ENCODE data around the gene NINJ2.

Gene NINJ2

DNA sequence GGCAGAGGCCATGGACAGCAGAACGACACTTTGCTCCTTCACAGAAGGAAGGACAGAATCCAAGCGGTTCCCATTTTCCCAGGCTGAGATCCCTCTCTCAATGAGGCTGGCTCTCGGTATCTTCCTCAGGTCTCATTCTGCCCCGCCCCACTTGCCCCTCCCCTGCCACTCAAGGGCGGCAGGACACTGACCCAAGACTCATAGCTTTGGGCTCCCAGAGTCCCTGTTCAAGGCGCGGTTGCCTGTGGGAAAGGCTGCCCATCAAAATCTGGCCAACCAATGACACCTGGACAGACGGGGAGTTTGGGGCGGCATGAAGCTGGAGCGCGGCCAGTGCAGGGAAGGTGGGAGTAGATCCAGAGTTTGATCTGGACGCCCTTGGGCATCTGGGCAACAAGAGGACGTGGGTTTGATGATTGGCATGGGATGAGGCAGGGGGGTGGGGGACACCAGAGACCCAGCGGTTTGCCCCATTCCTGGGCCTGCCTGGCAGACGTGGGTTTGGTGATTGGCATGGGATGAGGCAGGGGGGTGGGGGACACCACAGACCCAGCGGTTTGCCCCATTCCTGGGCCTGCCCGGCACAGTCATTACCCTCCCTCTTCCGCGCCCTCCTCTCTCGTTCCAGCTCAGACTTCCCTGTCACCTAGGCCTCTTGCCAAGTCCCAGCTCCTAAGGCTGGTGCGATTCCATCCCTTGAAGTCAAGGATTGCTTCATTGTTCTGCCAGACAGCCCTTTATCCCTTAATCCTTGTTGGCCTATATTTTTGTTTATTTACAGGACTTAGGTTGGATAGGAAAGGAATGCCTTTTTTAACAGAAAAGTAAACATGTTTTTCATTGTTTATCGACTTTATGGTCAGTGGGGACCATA lies 92.1 kb downstream of the NINJ2 start:
- no peak for TF ChIP-seq Cebpa-rat (IDR thresholded peaks at IDR 0.05)
- 0 out of 22 replicates have a peak overlapping the region, but pooled peaks of 2 of the 11 experiments have one; percentile 3 to 27 for H3K9ac ChIP-seq
- no peaks in the 10 kb centered on the region for H3K36me3 ChIP-seq
- H3K4me3 ChIP-seq: no peak overlapping the region
- H3K27me3 ChIP-seq: peaks cover 0 to 4% (median 0%) of the 10 kb centered on the region in 11 experiments; a peak in 1 of 22 replicates
- peak overlapping the region in 3 of 11 experiments; percentile 15 to 41 (median 18); a peak in 3 of 22 replicates for H3K27ac ChIP-seq
- H3K9me3 ChIP-seq (replicated peaks in 1 of 11): peaks cover 0 to 7% (median 0%) of the 10 kb centered on the region in 11 experiments; a peak in 1 of 22 replicates
- H4K20me1 ChIP-seq: no peaks in the 10 kb centered on the region
- H3K4me1 ChIP-seq: peaks cover 44 to 71% (median 49%) of the 10 kb centered on the region in 10 experiments
- peak overlapping the region; percentile 35 to 90 (median 63) for H3K4me2 ChIP-seq

GRCh38 chr12:570435-570920 lies 92.8 kb downstream of the NINJ2 start:
- peak overlapping the region in 6 of 10 experiments; percentile 46 to 71 (median 58); a peak in 7 of 20 replicates for H3K4me3 ChIP-seq

GRCh38 chr12:569803-570434 lies 93.3 kb downstream of the NINJ2 start:
- H3K4me2 ChIP-seq: peak overlapping the region; percentile 73 to 94 (median 88)
- no peak for TF ChIP-seq Cebpa-rat (IDR thresholded peaks at IDR 0.05)
- H3K4me1 ChIP-seq: peaks cover 41 to 67% (median 48%) of the 10 kb centered on the region in 10 experiments
- H4K20me1 ChIP-seq: no peaks in the 10 kb centered on the region
- peaks cover 0 to 6% (median 0%) of the 10 kb centered on the region in 11 experiments; a peak in 1 of 22 replicates for H3K9me3 ChIP-seq (replicated peaks in 1 of 11)
- peak overlapping the region; percentile 54 to 74 (median 65) for H3K9ac ChIP-seq
- peaks cover 0 to 4% (median 0%) of the 10 kb centered on the region in 11 experiments; a peak in 1 of 22 replicates for H3K27me3 ChIP-seq
- H3K27ac ChIP-seq: peak overlapping the region in 2 of 11 experiments; percentile 17 to 44; a peak in 2 of 22 replicates
- H3K4me3 ChIP-seq: peak overlapping the region; percentile 46 to 71 (median 56)
- peaks cover 0 to 6% (median 0%) of the 10 kb centered on the region in 11 experiments; a peak in 1 of 22 replicates for H3K36me3 ChIP-seq

More at GRCh38 chr12:570435-570920, 92.8 kb downstream of the NINJ2 start:
- peak overlapping the region; percentile 73 to 94 (median 88) for H3K4me2 ChIP-seq
- H3K9me3 ChIP-seq (replicated peaks in 1 of 11): peaks cover 0 to 7% (median 0%) of the 10 kb centered on the region in 11 experiments; a peak in 1 of 22 replicates
- no peak for TF ChIP-seq Cebpa-rat (IDR thresholded peaks at IDR 0.05)
- peak overlapping the region in 6 of 11 experiments; percentile 58 to 72 (median 68); a peak in 10 of 22 replicates for H3K9ac ChIP-seq
- H3K4me1 ChIP-seq: peaks cover 41 to 67% (median 48%) of the 10 kb centered on the region in 10 experiments
- H3K27ac ChIP-seq: no peak overlapping the region
- peaks cover 0 to 4% (median 0%) of the 10 kb centered on the region in 11 experiments; a peak in 1 of 22 replicates for H3K27me3 ChIP-seq
- H3K36me3 ChIP-seq: peaks cover 0 to 4% (median 0%) of the 10 kb centered on the region in 11 experiments; a peak in 1 of 22 replicates
- no peaks in the 10 kb centered on the region for H4K20me1 ChIP-seq

DNA sequence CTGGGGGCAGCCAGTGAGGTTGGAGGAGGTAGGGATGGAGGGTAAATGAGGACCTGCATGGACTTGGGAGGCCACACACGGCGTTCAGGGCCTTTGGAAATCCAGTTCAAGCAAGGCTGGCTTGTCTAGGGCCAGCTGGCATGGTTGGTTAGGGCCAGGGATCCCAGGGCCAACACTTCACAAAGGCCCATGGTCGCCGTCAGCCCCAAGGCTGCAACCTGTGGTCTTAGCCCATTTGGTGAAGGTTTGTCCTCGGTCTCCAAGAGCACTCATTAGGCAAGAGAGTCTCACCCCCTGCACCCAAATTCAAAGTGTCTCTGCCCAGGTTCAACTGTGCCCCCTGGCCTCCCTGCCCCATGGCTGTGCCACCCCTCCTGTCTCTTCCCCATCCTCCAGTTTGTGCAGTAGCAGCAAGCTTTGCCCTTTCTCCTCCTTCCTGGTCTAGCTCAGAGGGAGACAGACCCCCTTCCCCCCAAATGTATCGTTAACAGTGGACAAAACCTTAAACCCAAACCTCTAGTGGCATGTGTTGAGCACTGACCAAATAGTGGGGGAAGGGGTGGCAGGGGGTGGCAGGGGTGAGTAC lies 94.1 kb downstream of the NINJ2 start:
- no peak for TF ChIP-seq Cebpa-rat (IDR thresholded peaks at IDR 0.05)
- H3K4me1 ChIP-seq: peaks cover 46 to 67% (median 53%) of the 10 kb centered on the region in 10 experiments
- peak overlapping the region in 2 of 10 experiments; percentile 46 to 64; a peak in 1 of 20 replicates for H3K4me3 ChIP-seq
- H4K20me1 ChIP-seq: no peaks in the 10 kb centered on the region
- peaks cover 0 to under 1% (median 0%) of the 10 kb centered on the region in 11 experiments; a peak in 1 of 22 replicates for H3K9me3 ChIP-seq (replicated peaks in 1 of 11)
- H3K4me2 ChIP-seq: peak overlapping the region; percentile 73 to 94 (median 88)
- peak overlapping the region in 9 of 11 experiments; percentile 58 to 74 (median 70); a peak in 12 of 22 replicates for H3K9ac ChIP-seq
- no peak overlapping the region for H3K27ac ChIP-seq
- peaks cover 0 to 4% (median 0%) of the 10 kb centered on the region in 11 experiments; a peak in 1 of 22 replicates for H3K27me3 ChIP-seq
- H3K36me3 ChIP-seq: peaks cover 0 to 6% (median 0%) of the 10 kb centered on the region in 11 experiments; a peak in 1 of 22 replicates

GRCh38 chr12:568486-568885 lies 94.8 kb downstream of the NINJ2 start:
- Histone ChIP-seq H3K27ac (no peak overlapping the region), H4K20me1 (peaks cover 0 to 6% (median 0%) of the 10 kb centered on the region in 11 experiments; a peak in 4 of 22 replicates), H3K4me2 (peak overlapping the region in 3 of 11 experiments; percentile 7 to 73 (median 56); a peak in 5 of 22 replicates), H3K36me3 (peaks cover 0 to 6% (median 0%) of the 10 kb centered on the region in 11 experiments; a peak in 1 of 22 replicates), H3K9ac (peak overlapping the region in 2 of 11 experiments; percentile 0 to 19; a peak in 2 of 22 replicates), H3K9me3 (replicated peaks in 1 of 11) (no peaks in the 10 kb centered on the region), H3K4me1 (peaks cover 53 to 70% (median 60%) of the 10 kb centered on the region in 10 experiments), H3K4me3 (no peak overlapping the region), H3K27me3 (peaks cover 0 to 4% (median 0%) of the 10 kb centered on the region in 11 experiments; a peak in 1 of 22 replicates)
- TF ChIP-seq Cebpa-rat (IDR thresholded peaks at IDR 0.05): no peak

GRCh38 chr12:565589-566105 lies 97.6 kb downstream of the NINJ2 start:
- Histone ChIP-seq H3K9ac (no peak overlapping the region), H3K9me3 (replicated peaks in 1 of 11) (no peaks in the 10 kb centered on the region), H3K4me2 (peak overlapping the region in 10 of 11 experiments; percentile 86 to 99 (median 98); a peak in 13 of 22 replicates), H4K20me1 (peaks cover 0 to 23% (median 6%) of the 10 kb centered on the region in 11 experiments; a peak in 9 of 22 replicates), H3K36me3 (peaks cover 0 to 6% (median 0%) of the 10 kb centered on the region in 11 experiments; a peak in 1 of 22 replicates), H3K4me1 (peaks cover 64 to 73% (median 68%) of the 10 kb centered on the region in 10 experiments), H3K27me3 (peaks cover 0 to 4% (median 0%) of the 10 kb centered on the region in 11 experiments; a peak in 1 of 22 replicates), H3K27ac (no peak overlapping the region), H3K4me3 (no peak overlapping the region)
- no peak for TF ChIP-seq Cebpa-rat (IDR thresholded peaks at IDR 0.05)

DNA sequence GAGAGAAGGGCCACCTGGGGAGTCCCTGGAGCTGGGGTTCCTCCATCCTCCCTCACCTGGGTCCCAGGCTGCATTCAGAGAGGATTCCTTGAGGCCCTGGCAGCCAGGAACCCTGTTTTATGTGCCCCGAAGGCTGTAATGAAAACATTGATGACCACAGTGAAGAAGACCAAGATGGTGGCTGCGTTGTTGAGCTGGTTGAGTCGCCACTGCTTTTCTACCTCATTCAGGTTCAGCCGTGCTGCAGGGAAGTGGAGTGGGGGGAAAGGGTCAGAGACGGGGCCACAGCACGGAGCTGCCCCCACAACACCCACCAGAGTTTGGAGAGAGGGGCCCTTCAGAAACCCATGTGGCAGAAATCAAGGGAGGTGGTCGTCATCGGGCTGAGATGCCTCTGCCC lies 98.1 kb downstream of the NINJ2 start:
- H3K27ac ChIP-seq: no peak overlapping the region
- H3K4me3 ChIP-seq: no peak overlapping the region
- TF ChIP-seq Cebpa-rat (IDR thresholded peaks at IDR 0.05): no peak
- H4K20me1 ChIP-seq: peaks cover 0 to 26% (median 6%) of the 10 kb centered on the region in 11 experiments; a peak in 9 of 22 replicates
- H3K9me3 ChIP-seq (replicated peaks in 1 of 11): no peaks in the 10 kb centered on the region
- no peak overlapping the region for H3K9ac ChIP-seq
- H3K4me1 ChIP-seq: peaks cover 64 to 73% (median 69%) of the 10 kb centered on the region in 10 experiments
- H3K27me3 ChIP-seq: peaks cover 0 to 4% (median 0%) of the 10 kb centered on the region in 11 experiments; a peak in 1 of 22 replicates
- peaks cover 0 to 6% (median 0%) of the 10 kb centered on the region in 11 experiments; a peak in 1 of 22 replicates for H3K36me3 ChIP-seq
- H3K4me2 ChIP-seq: peak overlapping the region; percentile 86 to 99 (median 97)

All from BLaER1 treated with 17β-estradiol and CSF1 and Interleukin-3, amounts not matched to agents 10 nM and 100 nM (cell line).